Neural crest cell (in vitro differentiated cells): ENCODE results near the gene TMTC1. TPM values are rescaled to one million over a fixed set of nuclear protein-coding genes. Genes with fewer than 3 reads are reported as not detected.

ENCODE experiments used
- DNase-seq: peaks from one replicate; pipeline ENCODE4 v3.0.0; 2021; ENCODE audit warnings: low read depth, mixed read lengths, low spot score
- H3K27ac Mint-ChIP-seq: one replicate; pipeline ENCODE4 v1.8.0; 2021; ENCODE audit warnings: mild to moderate bottlenecking, mixed read lengths; ENCODE audit not compliant: unreplicated experiment
- H3K27me3 Mint-ChIP-seq: 2 replicates; pipeline ENCODE4 v1.8.0; 2021; ENCODE audit warnings: low read depth, mild to moderate bottlenecking, mixed read lengths
- H3K36me3 Mint-ChIP-seq: 2 replicates; pipeline ENCODE4 v1.8.0; 2021; ENCODE audit warnings: low read depth, mild to moderate bottlenecking, mixed read lengths
- H3K4me1 Mint-ChIP-seq: 2 replicates; pipeline ENCODE4 v1.8.0; 2021; ENCODE audit warnings: mixed read lengths
- H3K4me3 Mint-ChIP-seq: one replicate; pipeline ENCODE4 v1.8.0; 2021; ENCODE audit warnings: mild to moderate bottlenecking, mixed read lengths
- H3K9me3 Mint-ChIP-seq: 2 replicates; pipeline ENCODE4 v1.8.0; 2021; ENCODE audit warnings: mixed read lengths
- CTCF ChIP-seq: fragments of 200-600 bp; sonication (generic); conservative IDR thresholded peaks from 2 replicates; pipeline ENCODE4 v1.5.0; 2021; ENCODE audit warnings: antibody characterized with exemption, mild to moderate bottlenecking
- total RNA-seq: library from RNA; stranded (reverse); gene quantifications from 2 replicates; pipeline ENCODE4 v1.2.1, GENCODE V29; 2021

TMTC1 gene
- total RNA-seq, 1 donor from 2014 or later: 13.1 TPM

DNA sequence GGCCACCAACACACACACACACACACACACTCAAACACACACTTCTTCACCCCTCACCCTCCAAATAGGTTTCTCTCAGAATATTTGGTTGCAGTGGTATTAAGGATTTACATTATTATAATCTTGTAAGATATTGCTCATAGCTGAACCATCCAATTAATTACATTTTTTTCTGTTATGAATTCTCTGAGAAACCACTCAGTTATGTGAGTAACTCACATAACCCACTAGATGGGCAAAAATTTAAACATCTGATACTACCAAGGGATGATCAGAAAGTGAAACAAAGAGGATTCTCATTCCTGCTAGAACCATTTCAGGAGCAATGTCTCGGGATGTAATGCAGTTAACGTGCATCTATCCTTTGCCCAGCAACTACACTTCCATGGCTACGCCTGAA is 31.6 kb downstream of the TMTC1 start:
- no peaks in the 10 kb centered on the region for H3K27me3 Mint-ChIP-seq
- no peak overlapping the region for H3K4me3 Mint-ChIP-seq
- H3K4me1 Mint-ChIP-seq: no peaks in the 10 kb centered on the region
- no peak for DNase-seq
- no peaks in the 10 kb centered on the region for H3K9me3 Mint-ChIP-seq
- no peak for TF ChIP-seq CTCF
- H3K27ac Mint-ChIP-seq: no peak overlapping the region
- peaks cover 9% of the 10 kb centered on the region for H3K36me3 Mint-ChIP-seq

- no peak overlapping the region for H3K4me3 Mint-ChIP-seq
- H3K27ac Mint-ChIP-seq: no peak overlapping the region
- TF ChIP-seq CTCF: no peak
- H3K9me3 Mint-ChIP-seq: no peaks in the 10 kb centered on the region
- H3K27me3 Mint-ChIP-seq: no peaks in the 10 kb centered on the region
- peaks cover 9% of the 10 kb centered on the region for H3K36me3 Mint-ChIP-seq
- no peaks in the 10 kb centered on the region for H3K4me1 Mint-ChIP-seq
- no peak for DNase-seq
Measured at GRCh38 chr12:29751676-29752075, 32.1 kb downstream of the TMTC1 start.

- Mint-ChIP-seq H3K4me3 (no peak overlapping the region), H3K27ac (no peak overlapping the region), H3K27me3 (no peaks in the 10 kb centered on the region), H3K9me3 (no peaks in the 10 kb centered on the region), H3K4me1 (no peaks in the 10 kb centered on the region), H3K36me3 (peaks cover 9% of the 10 kb centered on the region)
- no peak for DNase-seq
- TF ChIP-seq CTCF: no peak
Measured at GRCh38 chr12:29750928-29751220, 32.9 kb downstream of the TMTC1 start.

GRCh38 chr12:29750131-29750927 is 33.4 kb downstream of the TMTC1 start:
- H3K4me1 Mint-ChIP-seq: no peaks in the 10 kb centered on the region
- DNase-seq: no peak
- H3K36me3 Mint-ChIP-seq: peaks cover 9% of the 10 kb centered on the region
- H3K4me3 Mint-ChIP-seq: no peak overlapping the region
- no peak for TF ChIP-seq CTCF
- H3K27ac Mint-ChIP-seq: peak overlapping the region; percentile 48
- H3K9me3 Mint-ChIP-seq: no peaks in the 10 kb centered on the region
- H3K27me3 Mint-ChIP-seq: no peaks in the 10 kb centered on the region

GRCh38 chr12:29744365-29744764 is 39.4 kb downstream of the TMTC1 start:
- Mint-ChIP-seq H3K36me3 (peaks cover 4% of the 10 kb centered on the region), H3K27ac (no peak overlapping the region), H3K4me3 (no peak overlapping the region), H3K9me3 (no peaks in the 10 kb centered on the region), H3K27me3 (no peaks in the 10 kb centered on the region), H3K4me1 (no peaks in the 10 kb centered on the region)
- no peak for DNase-seq
- TF ChIP-seq CTCF: no peak
